SK-N-SH (cell line): Measurements from ENCODE around the gene PTGR2.

ENCODE experiments used
- CTCF ChIP-seq: fragments of 200-600 bp; sonication (generic); IDR thresholded peaks from 2 replicates; pipeline ENCODE4 v1.6.1; 2017; ENCODE audit warnings: antibody characterized with exemption, mild to moderate bottlenecking, moderate library complexity
- MAX ChIP-seq: IDR thresholded peaks from 2 replicates; pipeline ENCODE4 v1.4.0; 2012; ENCODE audit warnings: low read depth
- POLR2AphosphoS5 ChIP-seq: IDR thresholded peaks from 2 replicates; pipeline ENCODE4 v1.6.1; 2012; ENCODE audit warnings: low read depth, low read length
- REST ChIP-seq: IDR thresholded peaks from 2 replicates; pipeline ENCODE4 v1.6.1; 2012; ENCODE audit warnings: mild to moderate bottlenecking, low read depth, low read length, moderate library complexity
- TAF1 ChIP-seq: IDR thresholded peaks from 2 replicates; pipeline ENCODE4 v1.6.1; 2012; ENCODE audit warnings: low read depth, mild to moderate bottlenecking, low read length, moderate library complexity, borderline replicate concordance
- TCF12 ChIP-seq: IDR thresholded peaks from 2 replicates; pipeline ENCODE4 v1.4.0; 2012
- USF2 ChIP-seq: fragments of 150-350 bp; IDR thresholded peaks from 2 replicates; pipeline ENCODE4 v1.6.1; 2017; ENCODE audit warnings: antibody characterized with exemption, low read length, low read depth, borderline replicate concordance

- TF ChIP-seq CTCF (no peak), POLR2AphosphoS5 (no peak), TAF1 (no peak), REST (no peak), USF2 (no peak), MAX (no peak), TCF12 (no peak)
Measured at GRCh38 chr14:73824127-73824526, 27.5 kb upstream of the PTGR2 start.
